Activated CD8-positive, alpha-beta T cell treated with anti-CD3 and anti-CD28 coated beads for 36 hours (primary cell): ENCODE measurements around the gene GTF2F2. TPM values are rescaled to one million over a fixed set of nuclear protein-coding genes. Genes with fewer than 3 reads are reported as not detected.

Source experiments
- ATAC-seq: fragments of 200-7000 bp; cut with Tn5 transposase; one replicate; pipeline ENCODE4 v1.10.0; 2021; ENCODE audit warnings: mild to moderate bottlenecking, moderate library complexity
- CTCF ChIA-PET: fragments of 350-600 bp; sonication (Branson Sonifier 250); formaldehyde crosslinking; loops from one replicate; lab custom pipeline; 2021; ENCODE audit warnings: antibody characterized with exemption; lab: Charles Lee
- POLR2A ChIA-PET: fragments of 350-600 bp; sonication (Branson Sonifier 250); formaldehyde crosslinking; loops from one replicate; lab custom pipeline; 2021; ENCODE audit warnings: antibody characterized with exemption; lab: Charles Lee
- DNase-seq: peaks from one replicate; pipeline ENCODE4 v3.0.0-alpha.2; 2020
- H3K27ac Mint-ChIP-seq: one replicate; pipeline ENCODE4 v1.8.0; 2021; ENCODE audit warnings: mild to moderate bottlenecking, mixed read lengths
- H3K27me3 Mint-ChIP-seq: one replicate; pipeline ENCODE4 v1.8.0; 2021; ENCODE audit warnings: mixed read lengths
- H3K36me3 Mint-ChIP-seq: one replicate; pipeline ENCODE4 v1.8.0; 2021; ENCODE audit warnings: low read depth, mixed read lengths
- H3K4me1 Mint-ChIP-seq: one replicate; pipeline ENCODE4 v1.8.0; 2021; ENCODE audit warnings: low read depth, mixed read lengths
- H3K4me3 Mint-ChIP-seq: one replicate; pipeline ENCODE4 v1.8.0; 2021; ENCODE audit warnings: mild to moderate bottlenecking, moderate library complexity, mixed read lengths
- H3K9me3 Mint-ChIP-seq: one replicate; pipeline ENCODE4 v1.8.0; 2021; ENCODE audit warnings: mixed read lengths
- intact Hi-C: fragments of 100-400 bp; cut with micrococcal nuclease; formaldehyde crosslinking; loops from one replicate; pipeline ENCODE4 v1.10.0; 2022
- total RNA-seq, 2 experiments: library from RNA; stranded (reverse); gene quantifications; one replicate each; pipeline ENCODE4 v1.2.3, GENCODE V29; 2021
- TF ChIP-seq, protein P1 (sequence below): fragments of 200-600 bp; IDR thresholded peaks from one replicate; pipeline ENCODE4 v1.8.0; 2022; ENCODE audit warnings: antibody characterized with exemption, mild to moderate bottlenecking

GTF2F2 gene
- total RNA-seq, 2 experiments from 2014 or later = 25.8 to 28.9 TPM

DNA sequence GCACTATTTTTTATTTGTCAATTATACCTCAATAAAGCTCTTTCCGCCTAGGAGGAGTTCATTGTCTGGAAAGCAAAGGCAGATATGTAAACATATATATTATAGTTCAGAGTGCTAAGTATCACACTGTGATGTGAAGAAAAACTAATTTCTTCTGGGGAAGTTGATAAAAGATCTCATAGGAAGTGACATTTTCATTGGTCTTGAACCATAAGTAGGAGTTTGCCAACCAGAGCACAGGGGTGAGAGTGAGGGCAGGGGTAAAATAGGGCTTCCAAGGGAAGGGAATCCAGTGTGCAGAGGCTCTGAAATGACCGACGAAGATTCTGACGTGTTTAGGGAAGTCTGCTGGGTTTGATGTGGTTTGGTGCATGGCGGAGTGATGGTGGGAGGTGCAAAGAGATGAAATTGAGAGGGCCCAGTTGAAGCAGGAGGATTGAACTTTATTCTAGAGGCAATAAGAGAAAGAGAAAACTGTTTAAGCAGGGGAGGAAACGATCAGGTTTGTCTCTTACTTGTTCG is 780 bp upstream of the GTF2F2 start:
- Mint-ChIP-seq H3K4me3 (no peak overlapping the region), H3K9me3 (no peaks in the 10 kb centered on the region), H3K27me3 (no peaks in the 10 kb centered on the region), H3K27ac (no peak overlapping the region), H3K36me3 (peaks cover 2% of the 10 kb centered on the region), H3K4me1 (peaks cover 6% of the 10 kb centered on the region)
- TF ChIP-seq, protein P1, sequence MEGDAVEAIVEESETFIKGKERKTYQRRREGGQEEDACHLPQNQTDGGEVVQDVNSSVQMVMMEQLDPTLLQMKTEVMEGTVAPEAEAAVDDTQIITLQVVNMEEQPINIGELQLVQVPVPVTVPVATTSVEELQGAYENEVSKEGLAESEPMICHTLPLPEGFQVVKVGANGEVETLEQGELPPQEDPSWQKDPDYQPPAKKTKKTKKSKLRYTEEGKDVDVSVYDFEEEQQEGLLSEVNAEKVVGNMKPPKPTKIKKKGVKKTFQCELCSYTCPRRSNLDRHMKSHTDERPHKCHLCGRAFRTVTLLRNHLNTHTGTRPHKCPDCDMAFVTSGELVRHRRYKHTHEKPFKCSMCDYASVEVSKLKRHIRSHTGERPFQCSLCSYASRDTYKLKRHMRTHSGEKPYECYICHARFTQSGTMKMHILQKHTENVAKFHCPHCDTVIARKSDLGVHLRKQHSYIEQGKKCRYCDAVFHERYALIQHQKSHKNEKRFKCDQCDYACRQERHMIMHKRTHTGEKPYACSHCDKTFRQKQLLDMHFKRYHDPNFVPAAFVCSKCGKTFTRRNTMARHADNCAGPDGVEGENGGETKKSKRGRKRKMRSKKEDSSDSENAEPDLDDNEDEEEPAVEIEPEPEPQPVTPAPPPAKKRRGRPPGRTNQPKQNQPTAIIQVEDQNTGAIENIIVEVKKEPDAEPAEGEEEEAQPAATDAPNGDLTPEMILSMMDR = no peak
- DNase-seq (peak; percentile 77), ATAC-seq (peak; percentile 75)
- CTCF ChIA-PET = interaction anchor here (1.0 to 3.0 kb wide), 5 partner anchors 10 to 120 kb away, joined by 3 to 10 read pairs (median 9); no protein-coding TSS in a partner anchor
- intact Hi-C loops = no loop called here
- POLR2A ChIA-PET = interaction anchor here (0.7 to 1.5 kb wide), 2 partner anchors 73 to 212 kb away, joined by 3 to 4 read pairs; no protein-coding TSS in a partner anchor

DNA sequence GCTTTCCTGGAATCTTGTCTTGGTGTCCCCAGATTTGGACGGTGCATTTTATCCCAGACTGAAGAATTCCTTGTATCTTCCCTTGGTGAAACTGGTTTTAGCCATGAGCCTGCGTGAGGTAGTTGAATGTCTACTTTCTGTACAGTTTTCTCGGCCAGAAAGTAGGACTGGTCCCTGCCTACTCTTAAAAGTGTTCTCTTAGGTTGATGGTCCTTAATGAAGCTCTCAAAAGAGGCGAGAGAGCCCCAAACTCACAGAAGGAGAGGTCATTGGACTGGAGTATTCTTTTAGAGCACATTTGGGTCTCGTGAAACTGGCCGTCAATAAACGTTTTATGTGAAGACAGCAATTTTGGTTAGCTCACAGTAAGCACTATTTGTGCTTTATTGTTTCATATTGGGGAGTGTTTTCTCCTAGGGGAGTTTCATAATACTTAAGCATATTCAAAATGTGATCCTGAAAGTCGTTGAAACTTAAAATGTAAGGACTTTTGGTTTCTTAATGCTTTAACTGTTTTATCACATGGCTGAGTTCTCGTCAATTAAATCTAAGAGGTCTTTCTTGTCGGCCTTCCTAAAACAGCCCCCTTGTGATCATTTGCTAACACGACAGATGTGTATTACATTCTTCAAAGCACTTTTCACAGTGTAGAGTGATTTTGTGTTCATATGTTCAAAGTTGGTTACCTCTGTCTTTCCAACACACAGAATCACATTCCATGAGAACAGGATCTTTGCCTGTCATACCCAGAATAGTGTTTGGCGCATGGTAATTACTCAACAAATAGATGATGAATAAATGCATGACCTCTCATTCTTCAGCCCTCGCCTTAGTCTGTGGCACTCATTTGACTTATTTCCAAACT is 889 bp downstream of the GTF2F2 start:
- no peak overlapping the region for H3K4me3 Mint-ChIP-seq
- TF ChIP-seq, protein P1 = no peak
- peaks cover 13% of the 10 kb centered on the region for H3K4me1 Mint-ChIP-seq
- ChIA-PET CTCF (interaction anchor here (0.9 to 2.8 kb wide), 6 partner anchors 27 to 188 kb away, joined by 3 to 10 read pairs (median 4); no protein-coding TSS in a partner anchor), POLR2A (interaction anchor here (0.6 to 1.0 kb wide), 3 partner anchors 26 to 1559 kb away, joined by 3 to 4 read pairs (median 4); partner anchors contain the start of gene TPT1)
- H3K27ac Mint-ChIP-seq = no peak overlapping the region
- no peaks in the 10 kb centered on the region for H3K9me3 Mint-ChIP-seq
- ATAC-seq = no peak
- peaks cover 2% of the 10 kb centered on the region for H3K36me3 Mint-ChIP-seq
- no peaks in the 10 kb centered on the region for H3K27me3 Mint-ChIP-seq
- intact Hi-C loops = loop anchor here (5.0 kb wide), 1 partner anchor 74 kb away; no protein-coding TSS in a partner anchor
- no peak for DNase-seq

DNA sequence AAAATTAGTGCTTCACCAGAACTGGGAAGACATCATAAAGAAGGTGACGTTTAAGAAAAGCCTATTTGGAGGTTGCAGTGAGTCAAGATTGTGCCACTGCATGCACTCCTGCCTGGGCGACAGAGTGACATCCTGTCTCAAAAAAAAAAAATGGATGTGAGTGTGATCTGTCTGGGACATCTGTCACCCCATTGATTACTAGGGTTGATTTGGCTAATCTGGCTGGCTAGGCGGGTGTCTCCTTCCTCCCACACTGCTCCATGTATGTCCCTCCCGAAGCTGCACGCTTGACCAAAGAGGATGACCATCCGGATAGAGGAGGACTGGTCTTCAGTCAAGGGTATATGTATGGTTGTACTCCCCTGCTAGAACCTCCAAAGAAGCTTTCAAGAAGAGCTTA is 2.6 kb downstream of the GTF2F2 start:
- Mint-ChIP-seq H3K4me1 (peaks cover 13% of the 10 kb centered on the region), H3K27me3 (no peaks in the 10 kb centered on the region), H3K27ac (no peak overlapping the region), H3K9me3 (no peaks in the 10 kb centered on the region), H3K4me3 (no peak overlapping the region), H3K36me3 (peaks cover 2% of the 10 kb centered on the region)
- CTCF ChIA-PET = no interaction called here
- no peak for DNase-seq
- intact Hi-C loops = loop anchor here (5.0 kb wide), 1 partner anchor 76 kb away; no protein-coding TSS in a partner anchor
- TF ChIP-seq, protein P1 = no peak
- POLR2A ChIA-PET = interaction anchor here (0.7 kb wide), 1 partner anchor 207 kb away, joined by 3 read pairs; no protein-coding TSS in a partner anchor
- no peak for ATAC-seq

DNA sequence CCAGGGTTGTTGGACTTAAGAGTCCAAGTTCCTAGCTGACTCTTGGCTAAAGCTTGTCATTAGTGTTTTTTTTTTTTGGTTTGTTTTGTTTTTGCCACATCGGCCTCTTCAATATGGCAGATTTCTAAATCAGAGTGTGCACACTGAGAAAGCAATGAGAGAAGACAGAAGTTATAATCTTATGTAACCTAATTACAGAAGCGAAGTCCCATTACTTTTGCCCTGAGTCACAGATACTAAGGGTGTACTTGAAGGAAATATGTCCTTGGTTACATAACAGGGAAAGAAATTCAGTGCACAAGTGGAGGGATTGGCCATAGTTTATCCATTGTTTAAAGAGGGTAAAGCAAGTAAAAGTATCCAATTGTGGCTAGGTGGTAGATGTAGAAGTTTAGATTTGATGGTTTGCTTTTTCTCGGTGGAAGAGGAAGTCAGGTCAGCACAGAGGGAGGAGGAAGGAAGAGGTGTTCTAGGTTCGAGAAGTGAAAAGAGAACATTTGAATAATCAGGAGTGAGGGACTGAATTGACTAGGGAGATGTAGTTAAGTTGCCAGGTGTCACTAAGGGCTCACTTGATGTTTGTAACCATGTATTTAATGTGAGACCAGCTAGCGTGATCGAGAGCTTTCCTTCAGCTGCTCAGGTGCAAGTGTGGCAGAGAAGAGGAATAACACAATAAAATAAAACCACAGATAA is 12.2 kb downstream of the GTF2F2 start:
- Mint-ChIP-seq H3K9me3 (peaks cover 15% of the 10 kb centered on the region), H3K4me1 (peaks cover 30% of the 10 kb centered on the region), H3K4me3 (no peak overlapping the region), H3K27ac (peak overlapping the region; percentile 3), H3K36me3 (peaks cover 27% of the 10 kb centered on the region), H3K27me3 (no peaks in the 10 kb centered on the region)
- TF ChIP-seq, protein P1 = no peak
- ChIA-PET CTCF (no interaction called here), POLR2A (no interaction called here)
- intact Hi-C loops = no loop called here
- ATAC-seq (no peak), DNase-seq (no peak)
